T-helper 1 cell (primary cell): ENCODE results near the gene NSA2.

ENCODE experiments used
- DNase-seq, 5 donors: peaks; one replicate each; pipeline ENCODE4 v3.0.0-alpha.2; 2012 to 2020

The NSA2 gene

DNA sequence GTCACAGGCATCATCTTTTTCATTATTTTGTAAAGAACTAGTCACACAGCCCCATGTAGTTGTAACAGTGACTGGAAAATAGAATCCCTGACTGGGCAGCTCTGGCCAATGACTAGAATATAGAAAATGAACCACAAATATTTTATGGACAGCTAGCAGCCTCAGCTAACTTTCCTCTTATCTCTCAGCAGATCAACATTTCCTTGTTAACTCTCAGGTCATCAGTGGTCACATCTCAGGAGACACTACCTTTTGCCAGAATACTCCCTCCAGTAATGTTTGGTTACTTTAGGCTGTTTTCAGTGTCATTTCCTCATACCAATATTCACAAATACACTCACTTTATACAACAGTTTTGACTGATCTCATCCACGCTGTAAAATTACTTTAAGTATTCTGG, 55.2 kb downstream of the NSA2 start:
- DNase-seq: no peak

DNA sequence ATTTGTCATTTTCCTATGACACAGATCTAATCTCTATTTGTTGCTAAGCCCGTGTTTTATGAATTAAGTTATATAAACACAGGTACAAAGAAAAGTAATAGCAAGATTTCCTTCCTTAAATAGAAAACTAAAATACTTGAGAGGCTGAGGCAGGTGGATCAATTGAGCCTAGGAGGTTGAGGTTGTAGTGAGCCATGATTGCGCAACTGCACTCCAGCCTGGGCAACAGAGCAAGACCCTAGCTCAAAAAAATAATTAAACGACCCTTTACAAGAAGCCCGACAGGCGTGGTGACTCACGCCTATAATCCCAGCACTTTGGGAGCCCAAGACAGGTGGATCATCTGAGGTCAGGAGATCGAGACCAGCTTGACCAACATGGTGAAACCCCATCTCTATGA, 62.4 kb downstream of the NSA2 start:
- DNase-seq: no peak
